Heart left ventricle (tissue), 16 donors: ENCODE results near the gene CACNA2D3. TPM values are rescaled to one million over a fixed set of nuclear protein-coding genes. Genes with fewer than 3 reads are reported as not detected.

Experiments
- ATAC-seq, 4 donors: fragments of 200-7000 bp; cut with Tn5 transposase; one replicate each; pipeline ENCODE4 v1.9.1; 2020 to 2022; ENCODE audit warnings: moderate library complexity in 4 of 4, mild to moderate bottlenecking in 3 of 4, moderate number of reproducible peaks in 1 of 4
- DNase-seq, 5 donors: peaks; one replicate each; pipeline ENCODE4 v3.0.0-alpha.2; 2020
- H3K27ac ChIP-seq, 12 donors: fragments of 200-600 bp; sonication (generic) in 4 of 12; one replicate each; pipeline versions ENCODE4 v1.5.0 to v1.8.0; 2016 to 2022; ENCODE audit warnings: mild to moderate bottlenecking in 2 of 12
- H3K27me3 ChIP-seq, 9 donors: fragments of 200-600 bp; sonication (generic) in 2 of 9; one replicate each; pipeline versions ENCODE4 v1.5.1 to v1.8.0; 2016 to 2022; ENCODE audit warnings: mild to moderate bottlenecking in 3 of 9
- H3K36me3 ChIP-seq, 9 donors: fragments of 200-600 bp; sonication (generic) in 2 of 9; one replicate each; pipeline versions ENCODE4 v1.5.0 to v1.8.0; 2018 to 2022; ENCODE audit warnings: mild to moderate bottlenecking in 2 of 9
- H3K4me1 ChIP-seq, 12 donors: fragments of 200-600 bp; sonication (generic) in 4 of 12; one replicate each; pipeline versions ENCODE4 v1.5.0 to v1.8.0; 2016 to 2022; ENCODE audit warnings: mild to moderate bottlenecking in 3 of 12
- H3K4me3 ChIP-seq, 12 donors: fragments of 200-600 bp; sonication (generic) in 4 of 12; one replicate each; pipeline versions ENCODE4 v1.5.0 to v1.8.0; 2017 to 2022; ENCODE audit warnings: mild to moderate bottlenecking in 9 of 12, moderate library complexity in 4 of 12
- H3K9me3 ChIP-seq, 12 donors: fragments of 200-600 bp; sonication (generic) in 4 of 12; one replicate each; pipeline versions ENCODE4 v1.5.0 to v1.8.0; 2016 to 2022; ENCODE audit warnings: mild to moderate bottlenecking in 1 of 12
- POLR2A ChIP-seq, 2 donors: fragments of 450-650 bp; IDR thresholded peaks; one replicate each; pipeline ENCODE4 v1.6.1; 2017; ENCODE audit warnings: antibody characterized with exemption in 2 of 2, mild to moderate bottlenecking in 2 of 2, moderate library complexity in 2 of 2
- WGBS, 4 donors: extraction: QIAGEN DNeasy Blood & Tissue Kit in 2 of 4; methylation state at CpG; one replicate each; pipeline versions ENCODE4 v1.1.5 to v1.1.7; 2013 to 2018; 5-methylcytosine and 5-hydroxymethylcytosine counted together
- intact Hi-C, 10 donors: fragments of 100-400 bp; cut with DNase I; formaldehyde crosslinking; loops; one replicate each; pipeline versions ENCODE4 v1.11.1 to v1.14.2; 2022
- polyA plus RNA-seq, 2 donors: library from polyadenylated mRNA; stranded (reverse); fragments of 200-250 nt; gene quantifications; one replicate each; pipeline ENCODE4 v1.2.3, GENCODE V29; 2013
- total RNA-seq, 9 donors: library from RNA; depleted of rRNA in 2 of 9; stranded (reverse); fragments of >200 nt in 2 of 9; fragmentation: NEBNext Ultra II Directional in 3 of 9; extraction: Animal tissue kit (Norgen Biotek cat#: 25700) in 3 of 9; gene quantifications; one replicate each; pipeline versions ENCODE4 v1.1.0 to v1.2.4, GENCODE V29; 2016 to 2023
- TF ChIP-seq, protein P1 (sequence below), 12 donors: fragments of 200-600 bp; sonication (generic) in 4 of 12; IDR thresholded peaks; one replicate each; pipeline versions ENCODE4 v1.5.0 to v1.8.0; 2018 to 2022; ENCODE audit warnings: antibody characterized with exemption in 12 of 12, mild to moderate bottlenecking in 5 of 12
- donor health status: ischemic (EF 13 %, LVEDD 7.1; RV severe dilation, severe dysfunction).
- donor health status: healthy with polysubstance abuse.
- donor health status: DM: no; HTN: yes; CAD: no.
- donor health status: DM: no; HTN: no; CAD: no.
- donor health status: ischemic (EF 25% LVEDD 6.9; RV normal size, moderate dysfunction).
- donor health status: ischemic (EF 25% LVEDD 5.7; RV mildly dilated, moderate dysfunction).
- donor health status: healthy.
- donor health status: DM: yes; HTN: yes; CAD: no.
- donor health status: ischemic (EF 35%, LVEDD 5.7; RV mildly dilated, moderate dysfunction).
- donor health status: nonischemic (EF 11% LVEDD 7.7; RV severe dilation, severe dysfunction).
- donor health status: DM: yes; HTN: yes; CAD: no.
- donor health status: PGD.
- donor health status: ischemic (EF 29% LVEDD 5.4; RV normal size, mild dysfunction).
- donor health status: nonischemic (EF 23%, LVEDD 6.1; RV moderate dilation, normal function).

CACNA2D3 gene
- total and polyA plus RNA-seq, 11 donors, result 0.17 to 25.1 (median 12.8) TPM

DNA sequence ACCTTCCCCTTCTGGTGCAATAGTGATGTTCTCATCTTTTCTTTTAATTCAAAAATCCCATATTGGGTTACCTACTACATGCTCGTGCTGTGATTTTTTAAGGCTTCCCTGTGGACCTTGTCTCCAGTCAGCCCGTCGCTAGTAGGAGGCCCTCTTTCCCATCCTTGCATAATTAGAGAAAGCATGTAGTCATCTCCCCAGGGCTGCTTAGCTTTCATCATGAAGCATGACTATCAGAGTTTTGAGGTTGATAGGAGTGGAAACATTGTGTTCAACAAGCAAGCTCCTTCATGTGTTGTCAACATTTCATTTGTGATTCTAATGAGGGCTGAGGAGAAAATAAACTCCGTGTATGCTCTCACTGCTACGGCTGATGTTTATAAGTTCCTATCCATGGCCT, 814.2 kb downstream of the CACNA2D3 start:
- no peak overlapping the region for H3K27ac ChIP-seq
- DNase-seq, result no peak
- intact Hi-C loops, result no loop called here
- ATAC-seq, result no peak
- peaks cover 0 to 9% (median 0%) of the 10 kb centered on the region in 12 donors for H3K4me1 ChIP-seq
- no peak overlapping the region for H3K4me3 ChIP-seq
- H3K36me3 ChIP-seq, result no peaks in the 10 kb centered on the region
- no peaks in the 10 kb centered on the region for H3K9me3 ChIP-seq
- TF ChIP-seq, protein P1, sequence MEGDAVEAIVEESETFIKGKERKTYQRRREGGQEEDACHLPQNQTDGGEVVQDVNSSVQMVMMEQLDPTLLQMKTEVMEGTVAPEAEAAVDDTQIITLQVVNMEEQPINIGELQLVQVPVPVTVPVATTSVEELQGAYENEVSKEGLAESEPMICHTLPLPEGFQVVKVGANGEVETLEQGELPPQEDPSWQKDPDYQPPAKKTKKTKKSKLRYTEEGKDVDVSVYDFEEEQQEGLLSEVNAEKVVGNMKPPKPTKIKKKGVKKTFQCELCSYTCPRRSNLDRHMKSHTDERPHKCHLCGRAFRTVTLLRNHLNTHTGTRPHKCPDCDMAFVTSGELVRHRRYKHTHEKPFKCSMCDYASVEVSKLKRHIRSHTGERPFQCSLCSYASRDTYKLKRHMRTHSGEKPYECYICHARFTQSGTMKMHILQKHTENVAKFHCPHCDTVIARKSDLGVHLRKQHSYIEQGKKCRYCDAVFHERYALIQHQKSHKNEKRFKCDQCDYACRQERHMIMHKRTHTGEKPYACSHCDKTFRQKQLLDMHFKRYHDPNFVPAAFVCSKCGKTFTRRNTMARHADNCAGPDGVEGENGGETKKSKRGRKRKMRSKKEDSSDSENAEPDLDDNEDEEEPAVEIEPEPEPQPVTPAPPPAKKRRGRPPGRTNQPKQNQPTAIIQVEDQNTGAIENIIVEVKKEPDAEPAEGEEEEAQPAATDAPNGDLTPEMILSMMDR (IDR thresholded peaks at IDR 0.05), result no peak
- no peak for TF ChIP-seq POLR2A (IDR thresholded peaks at IDR 0.05)
- H3K27me3 ChIP-seq, result peaks cover 0 to 7% (median 0%) of the 10 kb centered on the region in 9 donors
- WGBS, 4 donors, result 45 to 59% (median 56%) methylated on average over 5 of the region's 5 CpGs

DNA sequence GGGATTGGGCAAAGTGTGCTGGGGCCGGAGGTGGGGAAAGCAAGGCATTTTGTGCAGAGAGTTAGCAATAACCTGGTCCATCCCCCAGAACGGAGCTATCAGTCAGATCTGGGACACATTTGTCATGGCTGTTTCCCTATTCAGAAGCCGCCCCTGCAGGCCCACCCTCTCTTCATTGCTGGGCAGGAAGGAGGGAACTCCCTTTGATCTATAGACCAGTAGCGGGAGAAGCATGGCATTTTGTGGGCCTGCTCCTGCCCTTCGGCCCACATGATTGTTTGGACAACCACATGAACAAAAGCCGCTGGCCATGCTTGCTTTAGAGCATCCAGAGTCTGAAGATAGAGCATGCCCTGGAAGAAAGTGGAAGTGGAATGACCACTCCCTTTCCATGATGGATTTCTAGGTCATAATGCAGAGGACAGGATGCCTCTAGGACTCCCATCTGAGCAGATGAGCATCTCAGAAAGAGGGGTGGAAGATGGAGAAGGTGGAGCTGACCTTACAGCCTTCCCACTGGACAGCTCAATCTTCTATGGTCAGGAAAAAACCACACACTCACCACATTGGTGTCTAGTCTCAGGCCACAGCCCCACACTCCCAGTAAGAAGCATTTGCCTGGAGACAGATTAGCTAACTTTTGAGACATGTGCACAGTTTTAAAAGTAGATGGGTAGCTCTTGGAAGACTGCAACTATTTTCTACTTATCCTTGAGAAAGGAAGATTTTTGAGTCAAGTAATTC, 817.4 kb downstream of the CACNA2D3 start:
- peaks cover 0 to 5% (median 0%) of the 10 kb centered on the region in 9 donors for H3K27me3 ChIP-seq
- no peaks in the 10 kb centered on the region for H3K9me3 ChIP-seq
- TF ChIP-seq, protein P1 (IDR thresholded peaks at IDR 0.05), result no peak
- TF ChIP-seq POLR2A (IDR thresholded peaks at IDR 0.05), result no peak
- no peaks in the 10 kb centered on the region for H3K4me1 ChIP-seq
- H3K36me3 ChIP-seq, result no peaks in the 10 kb centered on the region
- H3K4me3 ChIP-seq, result no peak overlapping the region
- intact Hi-C loops, result loop anchor here in 1 of 10 donors (10.0 kb wide), 1 partner anchor 235 kb away; no protein-coding TSS in a partner anchor
- DNase-seq (no peak), ATAC-seq (no peak)
- WGBS, 4 donors, result 66 to 74% (median 70%) methylated on average over 6 of the region's 6 CpGs
- no peak overlapping the region for H3K27ac ChIP-seq

DNA sequence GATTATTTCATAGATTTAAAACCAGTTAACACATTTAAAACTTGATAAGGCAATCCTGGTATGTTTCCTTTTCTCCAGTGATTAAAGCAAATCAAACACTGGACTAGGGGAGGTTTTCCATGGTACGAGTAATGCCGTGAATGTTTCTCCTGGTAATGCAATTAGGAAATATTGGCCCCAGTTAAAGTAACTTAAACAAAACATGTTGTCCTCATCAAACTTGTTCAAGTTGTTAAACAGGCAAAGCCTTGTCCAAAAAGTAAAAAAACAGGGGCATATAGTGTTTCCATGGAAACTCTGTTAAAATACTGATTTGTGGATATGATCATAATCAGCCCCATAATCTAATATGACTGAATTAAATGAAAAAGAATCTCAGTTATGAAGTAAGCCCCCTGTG, 818.6 kb downstream of the CACNA2D3 start:
- 57 to 84% (median 67%) methylated on average over 2 of the region's 2 CpGs for WGBS, 4 donors
- Histone ChIP-seq H3K36me3 (no peaks in the 10 kb centered on the region), H3K27ac (no peak overlapping the region), H3K4me1 (no peaks in the 10 kb centered on the region), H3K9me3 (no peaks in the 10 kb centered on the region), H3K27me3 (peaks cover 0 to 8% (median 0%) of the 10 kb centered on the region in 9 donors), H3K4me3 (no peak overlapping the region)
- ATAC-seq (no peak), DNase-seq (no peak)
- TF ChIP-seq POLR2A (IDR thresholded peaks at IDR 0.05), result no peak
- intact Hi-C loops, result loop anchor here in 1 of 10 donors (10.0 kb wide), 1 partner anchor 234 kb away; no protein-coding TSS in a partner anchor

DNA sequence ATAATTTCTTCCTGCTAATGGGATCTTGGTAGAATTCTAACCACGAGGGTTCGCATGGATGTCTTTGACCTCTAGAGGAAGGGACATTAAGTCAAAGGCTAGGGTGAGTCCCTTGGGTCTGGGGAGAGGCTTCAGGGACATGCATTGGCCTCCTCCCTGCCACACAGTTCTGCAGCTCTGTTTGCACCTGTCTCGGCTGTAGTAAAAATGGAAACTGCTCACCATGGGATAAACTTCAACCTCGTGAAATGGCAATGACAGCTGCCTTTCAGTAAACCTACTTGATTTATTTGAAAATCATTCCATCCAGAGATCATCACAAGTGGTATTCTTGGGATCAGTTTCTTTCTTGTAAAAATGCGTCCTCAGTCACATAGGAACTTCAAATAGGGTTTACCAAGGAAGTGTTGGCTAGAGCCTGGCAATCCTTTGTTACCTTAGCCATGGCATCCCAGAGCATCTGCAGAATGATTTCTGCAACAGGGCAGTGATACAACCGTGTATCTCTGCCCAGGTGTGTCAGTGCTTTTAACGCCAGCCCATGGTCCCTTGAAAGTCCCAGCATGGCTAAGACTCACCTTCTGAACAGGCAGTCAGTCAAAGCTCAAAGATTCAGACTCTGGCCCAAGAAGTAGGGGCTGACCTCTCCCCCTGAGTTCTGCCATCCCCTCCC, 819.5 kb downstream of the CACNA2D3 start:
- intact Hi-C loops, result loop anchor here in 1 of 10 donors (10.0 kb wide), 1 partner anchor 233 kb away; no protein-coding TSS in a partner anchor
- Histone ChIP-seq H3K4me1 (no peaks in the 10 kb centered on the region), H3K4me3 (no peak overlapping the region), H3K27me3 (peaks cover 0 to 8% (median 0%) of the 10 kb centered on the region in 9 donors), H3K27ac (no peak overlapping the region), H3K36me3 (no peaks in the 10 kb centered on the region), H3K9me3 (no peaks in the 10 kb centered on the region)
- no peak for ATAC-seq
- DNase-seq, result no peak
- TF ChIP-seq, protein P1 (IDR thresholded peaks at IDR 0.05), result no peak
- TF ChIP-seq POLR2A (IDR thresholded peaks at IDR 0.05), result no peak
- 80 to 88% (median 85%) methylated on average over 7 of the region's 7 CpGs for WGBS, 4 donors
